HL-60/S4 treated with retinoic acid at 250 ng/mL for 4 days and 3 days (cell line): ENCODE data around the gene MERTK.
"Not testable (repeated sequence)": the region's sequence is repeated elsewhere in the genome, so short reads cannot be mapped to it uniquely, and the experiment has no call there.

Source experiments
- in situ Hi-C: fragments of 300-500 bp; cut with MboI; formaldehyde crosslinking; loops from 2 replicates; pipeline ENCODE4 v1.7.0; 2022; ENCODE audit warnings: low sequenced_read_pairs

Gene MERTK

GRCh38 chr2:112034924-112035323 lies 136.5 kb downstream of the MERTK start:
- in situ Hi-C loops: no loop called here

GRCh38 chr2:112035786-112036185 lies 137.4 kb downstream of the MERTK start:
- in situ Hi-C loops: no loop called here

DNA sequence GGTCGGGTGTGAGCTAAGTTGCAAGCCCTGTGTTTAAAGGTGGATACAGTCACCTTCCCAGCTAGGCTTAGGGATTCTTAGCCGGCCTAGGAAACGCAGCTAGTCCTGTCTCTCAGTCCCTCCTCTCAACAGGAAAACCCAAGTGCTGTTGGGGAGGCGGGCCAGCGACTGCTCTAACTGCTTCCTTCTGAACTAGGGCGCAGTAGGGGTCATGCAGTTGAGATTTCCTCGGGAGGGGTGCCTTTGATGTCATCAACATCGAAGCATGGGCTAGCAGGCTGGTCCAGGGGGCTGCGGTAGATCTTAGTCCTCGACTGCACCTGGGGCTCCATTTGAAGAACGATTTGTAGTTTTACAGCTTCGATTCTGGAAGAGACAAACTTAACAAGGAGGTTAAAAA lies 141.1 kb downstream of the MERTK start:
- in situ Hi-C loops: not testable (repeated sequence)

DNA sequence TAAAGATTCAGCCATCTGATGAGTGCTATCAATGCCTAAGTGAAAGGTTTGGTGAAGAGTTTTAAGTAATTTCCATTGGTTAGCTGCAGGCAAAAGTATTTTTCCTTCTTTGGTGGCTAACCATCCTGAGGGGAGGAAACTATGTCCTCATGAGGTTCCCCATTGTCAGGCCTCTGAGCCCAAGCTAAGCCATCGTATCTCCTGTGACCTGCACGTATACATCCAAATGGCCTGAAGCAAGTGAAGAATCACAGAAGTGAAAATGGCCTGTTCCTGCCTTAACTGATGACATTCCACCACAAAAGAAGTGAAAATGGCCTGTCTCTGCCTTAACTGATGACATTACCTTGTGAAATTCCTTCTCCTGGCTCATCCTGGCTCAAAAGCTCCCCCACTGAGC lies 141.7 kb downstream of the MERTK start:
- in situ Hi-C loops: not testable (repeated sequence)

DNA sequence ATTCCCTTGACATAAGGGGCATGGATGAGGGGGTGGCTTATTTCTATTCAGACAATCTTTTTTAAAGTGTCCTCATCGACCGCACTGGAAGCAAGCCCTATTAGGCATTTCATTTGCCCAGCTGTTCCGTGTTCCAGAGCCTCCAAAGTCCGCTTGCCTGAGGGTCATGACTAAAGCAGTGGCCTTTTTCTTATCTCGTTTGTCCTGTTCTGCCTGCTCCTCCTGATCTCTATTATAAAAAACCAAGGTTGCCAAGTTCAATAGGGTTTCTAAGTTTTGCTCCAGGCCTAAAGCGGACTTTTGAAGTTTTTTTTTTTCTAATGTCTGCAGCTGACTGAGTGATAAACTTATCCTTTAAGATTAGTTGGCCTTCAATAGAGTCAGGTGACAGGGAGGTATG lies 143.1 kb downstream of the MERTK start:
- in situ Hi-C loops: not testable (repeated sequence)

- in situ Hi-C loops: no loop called here
Observed at GRCh38 chr2:112045446-112046014, 147.1 kb downstream of the MERTK start.

GRCh38 chr2:112046231-112046630 lies 147.8 kb downstream of the MERTK start:
- in situ Hi-C loops: no loop called here

DNA sequence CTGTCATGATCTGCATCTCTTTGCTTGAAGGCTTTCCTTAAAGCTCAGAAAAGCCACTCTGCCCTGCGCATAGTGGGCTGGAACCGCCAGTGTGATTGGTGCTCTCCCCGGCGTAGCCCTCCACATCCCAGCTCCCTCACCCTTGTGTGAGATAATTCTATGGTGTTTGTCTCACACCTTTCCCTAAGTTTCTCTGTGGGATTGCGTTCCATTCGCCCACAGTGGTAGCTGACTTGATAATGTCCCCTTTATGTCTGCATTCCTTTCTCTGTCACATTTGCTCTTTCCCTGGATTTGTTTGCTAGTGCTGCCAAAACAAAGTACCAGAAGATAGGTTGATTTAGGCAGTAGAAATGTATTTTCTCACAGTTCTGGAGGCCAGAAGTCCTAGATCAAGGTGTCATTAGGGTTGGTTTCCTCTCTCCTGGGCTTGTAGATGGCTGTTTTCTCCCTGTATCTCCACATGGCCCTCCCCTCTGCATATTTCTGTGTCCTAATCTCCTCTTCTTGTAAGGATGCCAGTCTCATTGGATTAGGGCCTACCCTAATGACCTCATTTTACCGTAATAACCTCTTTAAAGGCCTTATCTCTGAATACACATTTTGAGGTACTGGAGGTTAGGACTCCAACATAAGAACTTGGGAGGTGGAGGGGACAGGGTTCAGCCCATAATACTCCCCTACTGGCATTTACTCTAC lies 149.3 kb downstream of the MERTK start:
- in situ Hi-C loops: no loop called here

GRCh38 chr2:112048236-112048592 lies 149.8 kb downstream of the MERTK start:
- in situ Hi-C loops: no loop called here

DNA sequence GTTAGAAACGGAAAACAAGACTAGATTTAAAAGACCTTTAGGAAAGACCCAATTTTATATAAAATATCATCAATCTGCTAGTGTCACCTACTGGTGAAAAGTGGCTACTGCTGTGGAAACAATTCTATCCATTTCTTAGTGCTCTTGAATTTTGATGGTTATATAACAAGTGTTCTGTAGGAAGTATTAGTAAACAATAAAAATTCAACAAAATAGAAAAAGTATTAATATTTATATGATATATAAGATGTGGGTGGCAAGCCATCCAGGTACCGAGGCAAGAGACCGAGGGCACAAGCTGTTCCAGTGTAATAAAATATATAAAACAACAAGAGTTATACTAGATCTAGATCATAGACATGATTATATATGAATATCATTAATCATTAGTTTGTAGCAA lies 150.5 kb downstream of the MERTK start:
- in situ Hi-C loops: no loop called here

DNA sequence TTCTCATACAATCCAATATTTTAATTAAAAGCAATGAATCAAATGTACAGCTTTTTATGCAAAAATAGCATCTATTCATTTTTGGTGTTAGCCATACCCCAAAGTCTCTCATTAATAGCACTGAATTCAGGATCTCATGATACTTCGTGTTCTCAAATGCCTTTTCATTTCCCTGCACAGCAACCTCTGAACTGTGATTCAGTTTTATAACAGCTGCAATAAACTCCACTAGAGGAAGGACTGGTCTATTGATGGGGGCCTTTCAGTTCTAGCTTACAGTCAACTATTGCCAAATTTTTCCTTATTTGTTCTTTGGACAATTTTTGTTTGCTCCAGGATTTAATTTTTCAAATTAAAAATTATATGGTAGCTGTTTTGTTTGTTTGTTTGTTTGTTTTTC lies 151.9 kb downstream of the MERTK start:
- in situ Hi-C loops: loop anchor here (5.0 kb wide), 1 partner anchor 158 kb away; no protein-coding TSS in a partner anchor

GRCh38 chr2:112053917-112054846 lies 155.8 kb downstream of the MERTK start:
- in situ Hi-C loops: loop anchor here (5.0 kb wide), 1 partner anchor 162 kb away; no protein-coding TSS in a partner anchor

DNA sequence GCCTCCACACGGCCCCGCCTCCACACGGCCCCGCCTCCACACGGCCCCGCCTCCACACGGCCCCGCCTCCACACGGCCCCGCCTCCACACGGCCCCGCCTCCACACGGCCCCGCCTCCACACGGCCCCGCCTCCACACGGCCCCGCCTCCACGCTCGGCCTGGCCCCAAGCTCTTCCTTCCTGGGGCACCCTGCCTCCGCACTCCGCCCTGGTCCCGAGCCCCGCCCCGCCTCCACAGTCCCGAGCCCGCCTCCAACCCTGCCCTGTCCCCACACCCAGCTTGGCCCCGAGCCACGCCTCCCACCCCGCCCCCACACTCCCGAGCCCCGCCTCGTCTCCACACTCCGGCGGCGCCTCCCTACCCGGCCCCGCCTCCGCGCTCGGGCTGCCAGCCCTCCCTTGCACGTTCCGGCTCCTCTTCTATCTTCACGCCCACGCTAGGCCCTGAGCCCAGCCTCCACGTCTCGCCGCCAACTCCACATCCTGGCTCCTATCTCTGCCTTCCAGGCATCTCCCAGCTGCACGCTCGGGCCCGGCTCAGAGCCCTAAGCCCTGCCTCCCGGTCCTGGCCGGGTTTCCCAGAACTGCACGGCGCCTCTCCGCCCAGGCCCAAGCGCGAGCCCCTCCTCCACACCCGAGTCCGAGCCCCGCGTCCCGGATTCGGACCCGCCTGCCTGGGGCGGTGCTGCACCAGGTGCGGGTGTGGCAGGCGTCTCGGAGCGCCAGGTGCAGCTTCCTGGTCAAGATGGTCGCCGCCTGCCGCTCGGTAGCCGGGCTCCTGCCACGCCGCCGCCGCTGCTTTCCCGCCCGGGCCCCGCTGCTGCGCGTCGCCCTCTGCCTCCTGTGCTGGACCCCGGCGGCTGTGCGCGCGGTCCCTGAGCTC lies 156.7 kb downstream of the MERTK start, which contains the start of gene TMEM87B:
TMEM87B (plus strand) TSS at position 423 of the 883 bp plus-strand sequence; CDS start at position 746, 323 bp downstream.
- in situ Hi-C loops: loop anchor here (5.0 kb wide), 1 partner anchor 163 kb away; no protein-coding TSS in a partner anchor

GRCh38 chr2:112055730-112056625 lies 157.6 kb downstream of the MERTK start:
- in situ Hi-C loops: no loop called here

GRCh38 chr2:112056626-112056987 lies 158.2 kb downstream of the MERTK start:
- in situ Hi-C loops: no loop called here

- in situ Hi-C loops: no loop called here
Observed at GRCh38 chr2:112059671-112060070, 161.3 kb downstream of the MERTK start.

DNA sequence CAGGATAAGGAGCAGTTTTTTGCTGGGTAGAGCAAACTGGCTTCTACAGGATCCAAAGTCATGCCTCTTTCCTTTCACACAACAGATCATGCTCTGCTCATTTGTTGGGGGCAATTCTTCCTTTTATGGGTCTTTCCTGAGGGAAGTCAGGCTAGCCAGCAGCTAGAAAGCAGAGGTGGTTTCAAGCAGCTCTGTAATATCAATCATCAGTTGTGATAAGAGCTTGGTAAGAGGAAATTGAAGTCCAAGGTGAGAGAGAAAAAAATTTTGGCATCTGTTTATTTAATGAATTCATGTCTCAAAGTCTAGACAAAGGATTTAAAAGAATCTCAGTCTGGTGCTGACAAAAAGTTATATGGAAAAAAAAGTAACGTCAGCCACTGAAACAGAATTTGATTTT lies 162.9 kb downstream of the MERTK start:
- in situ Hi-C loops: no loop called here

- in situ Hi-C loops: no loop called here
Observed at GRCh38 chr2:112061840-112062239, 163.4 kb downstream of the MERTK start.

GRCh38 chr2:112062894-112063293 lies 164.5 kb downstream of the MERTK start:
- in situ Hi-C loops: no loop called here

DNA sequence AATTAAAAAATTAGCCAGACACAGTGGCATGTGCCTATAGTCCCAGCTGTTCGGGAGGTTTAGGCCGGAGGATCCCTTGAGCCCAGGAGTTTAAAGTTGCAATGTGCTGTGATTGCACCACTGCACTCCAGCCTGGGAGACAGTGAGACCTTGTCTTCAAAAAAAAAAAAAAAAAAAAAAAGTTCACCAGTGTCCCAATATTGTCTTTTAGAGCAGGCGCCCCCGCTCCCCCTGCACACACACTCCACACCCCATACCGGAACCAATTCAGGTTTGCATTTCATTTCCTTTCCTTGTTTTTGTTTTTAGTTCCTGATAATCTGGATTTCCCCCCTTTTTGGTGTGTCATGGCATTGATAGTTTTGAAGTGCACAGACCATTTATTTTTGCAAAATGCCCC lies 167.1 kb downstream of the MERTK start:
- in situ Hi-C loops: no loop called here
